Body of pancreas (tissue), 4 donors: ENCODE results near the gene EPN1.

ENCODE experiments used
- POLR2A ChIP-seq, 3 donors: fragments of 450-650 bp; IDR thresholded peaks; one replicate each; pipeline ENCODE4 v1.6.1; 2016; ENCODE audit warnings: antibody characterized with exemption in 3 of 3, mild to moderate bottlenecking in 2 of 3
- TF ChIP-seq, protein P1 (sequence below), 7 experiments: fragments of 450-650 bp in 4 of 7; fragments of 200-600 bp in 3 of 7; sonication (generic) in 3 of 7; IDR thresholded peaks; one replicate each; pipeline ENCODE4 v1.5.1; 2016 to 2019; ENCODE audit warnings: antibody characterized with exemption in 7 of 7

DNA sequence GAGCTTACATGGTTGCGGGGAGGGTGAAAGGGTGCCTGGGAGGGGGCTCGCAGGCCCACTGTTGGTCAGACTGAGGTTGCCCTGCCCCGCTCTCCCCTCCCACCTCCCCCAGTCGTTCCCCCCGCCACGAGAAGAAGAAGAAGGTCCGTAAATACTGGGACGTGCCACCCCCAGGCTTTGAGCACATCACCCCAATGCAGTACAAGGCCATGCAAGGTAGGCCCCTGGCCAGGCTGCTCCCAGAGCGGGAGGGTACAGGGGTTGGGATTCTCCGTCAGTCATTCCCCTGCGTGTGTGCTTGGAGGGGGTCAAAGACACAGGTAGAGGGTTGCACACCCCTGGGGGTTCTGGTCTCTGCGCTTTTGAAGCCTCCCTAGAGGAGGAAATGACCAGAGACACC, 14.6 kb upstream of the EPN1 start:
- TF ChIP-seq, protein P1, sequence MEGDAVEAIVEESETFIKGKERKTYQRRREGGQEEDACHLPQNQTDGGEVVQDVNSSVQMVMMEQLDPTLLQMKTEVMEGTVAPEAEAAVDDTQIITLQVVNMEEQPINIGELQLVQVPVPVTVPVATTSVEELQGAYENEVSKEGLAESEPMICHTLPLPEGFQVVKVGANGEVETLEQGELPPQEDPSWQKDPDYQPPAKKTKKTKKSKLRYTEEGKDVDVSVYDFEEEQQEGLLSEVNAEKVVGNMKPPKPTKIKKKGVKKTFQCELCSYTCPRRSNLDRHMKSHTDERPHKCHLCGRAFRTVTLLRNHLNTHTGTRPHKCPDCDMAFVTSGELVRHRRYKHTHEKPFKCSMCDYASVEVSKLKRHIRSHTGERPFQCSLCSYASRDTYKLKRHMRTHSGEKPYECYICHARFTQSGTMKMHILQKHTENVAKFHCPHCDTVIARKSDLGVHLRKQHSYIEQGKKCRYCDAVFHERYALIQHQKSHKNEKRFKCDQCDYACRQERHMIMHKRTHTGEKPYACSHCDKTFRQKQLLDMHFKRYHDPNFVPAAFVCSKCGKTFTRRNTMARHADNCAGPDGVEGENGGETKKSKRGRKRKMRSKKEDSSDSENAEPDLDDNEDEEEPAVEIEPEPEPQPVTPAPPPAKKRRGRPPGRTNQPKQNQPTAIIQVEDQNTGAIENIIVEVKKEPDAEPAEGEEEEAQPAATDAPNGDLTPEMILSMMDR (IDR thresholded peaks at IDR 0.05), result no peak
- TF ChIP-seq POLR2A (IDR thresholded peaks at IDR 0.05), result no peak
